ENCODE results near the gene AHCYL2. TPM values are rescaled to one million over a fixed set of nuclear protein-coding genes. Genes with fewer than 3 reads are reported as not detected.
"Not testable (repeated sequence)": the region's sequence is repeated elsewhere in the genome, so short reads cannot be mapped to it uniquely, and the experiment has no call there.

Gene AHCYL2
- total and polyA plus RNA-seq, 12 donors: 2.5 to 7.7 (median 5.6) TPM

- no peak overlapping the region for H3K4me3 ChIP-seq
- WGBS, 2 donors: 31 to 42% methylated on average over 3 of the region's 3 CpGs
These were observed 118.4 kb downstream of the AHCYL2 start for GRCh38 chr7:129343099-129343700.

GRCh38 chr7:129347330-129347729 is 122.5 kb downstream of the AHCYL2 start:
- ATAC-seq (no peak), DNase-seq (no peak)
- no peak for TF ChIP-seq CTCF (IDR thresholded peaks at IDR 0.05)
- Histone ChIP-seq H3K4me1 (no peaks in the 10 kb centered on the region), H3K27me3 (no peaks in the 10 kb centered on the region), H3K36me3 (no peaks in the 10 kb centered on the region), H3K4me3 (no peak overlapping the region), H3K9me3 (no peaks in the 10 kb centered on the region), H3K27ac (no peak overlapping the region)
- intact Hi-C loops (cut with DNase I): loop anchor here in 3 of 10 donors (10.0 kb wide), 1 partner anchor 297 kb away; no protein-coding TSS in a partner anchor
- WGBS, 2 donors: 64 to 78% methylated on average over 2 of the region's 2 CpGs

More at GRCh38 chr7:129343099-129343700, 118.4 kb downstream of the AHCYL2 start:
- Histone ChIP-seq H3K27ac (no peak overlapping the region), H3K27me3 (no peaks in the 10 kb centered on the region), H3K36me3 (no peaks in the 10 kb centered on the region), H3K4me1 (no peaks in the 10 kb centered on the region), H3K9me3 (no peaks in the 10 kb centered on the region)
- ATAC-seq (peak in 2 of 8 donors; percentile 51), DNase-seq (peak in 1 of 2 donors; percentile 8)
- TF ChIP-seq CTCF (IDR thresholded peaks at IDR 0.05): peak; percentile 39 to 81 (median 73)
- intact Hi-C loops (cut with DNase I): loop anchor here in 5 of 10 donors (2.0 to 10.0 kb wide), 3 partner anchors 129 to 302 kb away; no protein-coding TSS in a partner anchor

- no peaks in the 10 kb centered on the region for H3K9me3 ChIP-seq
- WGBS, 2 donors: 90 to 92% methylated on average over 2 of the region's 2 CpGs
- DNase-seq (no peak), ATAC-seq (no peak)
- no peaks in the 10 kb centered on the region for H3K36me3 ChIP-seq
- intact Hi-C loops (cut with DNase I): loop anchor here in 3 of 10 donors (10.0 kb wide), 1 partner anchor 297 kb away; no protein-coding TSS in a partner anchor
- H3K27ac ChIP-seq: no peak overlapping the region
- no peak for TF ChIP-seq CTCF (IDR thresholded peaks at IDR 0.05)
- no peaks in the 10 kb centered on the region for H3K27me3 ChIP-seq
- no peak overlapping the region for H3K4me3 ChIP-seq
- H3K4me1 ChIP-seq: no peaks in the 10 kb centered on the region
These were observed 123.4 kb downstream of the AHCYL2 start for GRCh38 chr7:129348023-129348740.

- 84 to 88% methylated on average over 3 of the region's 3 CpGs for WGBS, 2 donors
- Histone ChIP-seq H3K4me3 (no peak overlapping the region), H3K27ac (no peak overlapping the region), H3K36me3 (no peaks in the 10 kb centered on the region), H3K27me3 (no peaks in the 10 kb centered on the region), H3K9me3 (no peaks in the 10 kb centered on the region), H3K4me1 (no peaks in the 10 kb centered on the region)
- intact Hi-C loops (cut with DNase I): no loop called here
- ATAC-seq (no peak), DNase-seq (no peak)
- no peak for TF ChIP-seq CTCF (IDR thresholded peaks at IDR 0.05)
These were observed 126.5 kb downstream of the AHCYL2 start for GRCh38 chr7:129351320-129351719.

- H3K27me3 ChIP-seq; intact Hi-C loops (cut with DNase I); H3K4me1 ChIP-seq; H3K27ac ChIP-seq; ATAC-seq; DNase-seq; H3K4me3 ChIP-seq; H3K36me3 ChIP-seq; H3K9me3 ChIP-seq: not testable (repeated sequence)
- WGBS, 2 donors: 84 to 85% methylated on average over 5 of the region's 5 CpGs
These were observed 128.3 kb downstream of the AHCYL2 start for GRCh38 chr7:129353104-129353503.

Measured in heart right ventricle (tissue), 16 donors.